Activated CD8-positive, alpha-beta memory T cell treated with anti-CD3 and anti-CD28 coated beads, Interleukin-2, amount 50 U/mL, for 1 hour (primary cell): ENCODE data around the gene TTC8.

Experiments
- DNase-seq: peaks from one replicate; pipeline ENCODE4 v3.0.0-alpha.2; 2020; ENCODE audit errors: extremely low read depth

TTC8 gene

GRCh38 chr14:88866305-88866704, 41.9 kb downstream of the TTC8 start:
- DNase-seq: no peak

- no peak for DNase-seq
These were observed 44.2 kb downstream of the TTC8 start for GRCh38 chr14:88868558-88869159.

GRCh38 chr14:88870777-88871176, 46.3 kb downstream of the TTC8 start:
- DNase-seq: no peak

- no peak for DNase-seq
These were observed 47.0 kb downstream of the TTC8 start for GRCh38 chr14:88871429-88871828.

GRCh38 chr14:88872976-88873375, 48.5 kb downstream of the TTC8 start:
- no peak for DNase-seq

GRCh38 chr14:88877192-88877591, 52.7 kb downstream of the TTC8 start:
- DNase-seq: no peak

- DNase-seq: no peak
These were observed 54.6 kb downstream of the TTC8 start for GRCh38 chr14:88879022-88879421.

GRCh38 chr14:88882236-88882635, 57.8 kb downstream of the TTC8 start:
- DNase-seq: no peak

- no peak for DNase-seq
These were observed 70.7 kb downstream of the TTC8 start for GRCh38 chr14:88895116-88895515.

GRCh38 chr14:88901189-88901588, 76.7 kb downstream of the TTC8 start:
- no peak for DNase-seq

GRCh38 chr14:88901991-88902390, 77.5 kb downstream of the TTC8 start:
- no peak for DNase-seq

GRCh38 chr14:88902850-88903249, 78.4 kb downstream of the TTC8 start:
- DNase-seq: no peak

- no peak for DNase-seq
These were observed 79.8 kb downstream of the TTC8 start for GRCh38 chr14:88904206-88904647.

- DNase-seq: no peak
These were observed 80.4 kb downstream of the TTC8 start for GRCh38 chr14:88904864-88905263.

- no peak for DNase-seq
These were observed 83.8 kb downstream of the TTC8 start for GRCh38 chr14:88908216-88908615.

- DNase-seq: no peak
These were observed 85.9 kb downstream of the TTC8 start for GRCh38 chr14:88910386-88910785.

- no peak for DNase-seq
These were observed 87.4 kb downstream of the TTC8 start for GRCh38 chr14:88911809-88912208.

- DNase-seq: no peak
These were observed 90.5 kb downstream of the TTC8 start for GRCh38 chr14:88914956-88915355.

- no peak for DNase-seq
These were observed 95.1 kb downstream of the TTC8 start for GRCh38 chr14:88919502-88919901.
